DMS 273 (cell line): ENCODE measurements around the gene PCSK5.

ENCODE experiments used
- DNase-seq: peaks from one replicate; lab custom pipeline; 2025; ENCODE audit not compliant: unreplicated experiment; lab: John Stamatoyannopoulos, UW

PCSK5 gene

DNA sequence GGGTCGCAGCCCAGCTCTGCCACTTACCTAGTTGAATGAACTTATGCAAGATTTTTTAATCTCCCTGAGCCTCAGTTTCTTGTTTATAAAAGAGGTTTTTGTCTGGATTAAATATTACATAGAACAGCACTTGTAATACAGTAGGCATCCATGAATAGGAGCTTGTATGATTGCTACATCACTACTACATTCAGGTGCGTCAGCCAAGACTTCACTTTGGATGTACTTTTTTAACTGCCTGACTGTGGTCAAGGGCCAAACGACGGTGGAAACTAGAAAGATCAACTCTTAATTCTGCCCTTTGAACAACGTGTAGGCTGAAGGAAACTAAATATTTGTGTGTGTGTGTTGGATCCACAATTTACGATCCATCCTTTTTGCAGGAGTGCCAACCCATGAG is 330.9 kb downstream of the PCSK5 start:
- no peak for DNase-seq

DNA sequence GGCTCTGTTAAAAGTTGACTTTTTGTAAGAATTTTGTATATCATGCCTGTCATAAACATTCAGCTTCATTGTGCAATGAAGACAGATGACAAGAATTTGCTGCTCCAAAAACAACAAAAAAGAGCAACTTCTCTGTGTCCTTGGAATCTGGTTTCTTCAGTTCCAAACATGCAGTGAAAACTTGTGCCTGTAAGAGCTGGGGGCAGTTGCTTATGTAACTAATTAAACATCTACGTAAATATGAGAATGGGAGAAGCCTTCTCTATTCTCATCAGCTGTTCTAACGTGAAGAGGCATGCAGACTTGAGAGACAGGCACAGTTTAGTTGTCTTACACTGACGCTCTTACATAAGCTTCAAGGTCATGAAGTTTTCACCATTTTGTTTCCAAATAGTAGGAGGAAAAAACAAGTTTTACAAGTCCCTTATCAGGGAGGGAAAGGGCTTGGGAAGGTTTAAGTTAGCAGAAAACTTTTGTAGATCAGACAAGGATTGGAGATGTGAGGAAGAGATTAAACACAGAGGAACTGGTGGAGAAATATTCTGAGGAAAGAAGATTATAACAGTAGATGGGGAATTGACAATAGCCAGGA is 333.4 kb downstream of the PCSK5 start:
- DNase-seq: no peak

DNA sequence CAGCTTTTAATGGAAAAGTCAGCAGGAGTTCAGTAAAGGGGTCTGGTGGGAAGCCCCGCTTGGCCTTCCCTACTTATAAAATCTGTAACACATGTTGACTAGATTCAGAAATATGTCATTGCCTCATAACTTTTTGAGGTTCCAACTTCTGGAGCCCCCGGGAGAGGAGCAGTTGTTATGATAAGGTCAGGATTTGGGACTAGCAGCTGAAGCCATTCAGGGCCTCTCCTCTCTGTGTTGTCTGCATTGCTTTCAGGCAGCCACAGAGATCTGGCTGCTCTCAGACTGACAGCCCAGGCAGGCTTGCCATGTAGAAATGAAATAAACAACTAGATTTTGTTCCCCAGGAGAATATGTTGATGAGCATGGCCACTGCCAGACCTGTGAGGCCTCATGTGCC is 336.7 kb downstream of the PCSK5 start:
- DNase-seq: no peak

DNA sequence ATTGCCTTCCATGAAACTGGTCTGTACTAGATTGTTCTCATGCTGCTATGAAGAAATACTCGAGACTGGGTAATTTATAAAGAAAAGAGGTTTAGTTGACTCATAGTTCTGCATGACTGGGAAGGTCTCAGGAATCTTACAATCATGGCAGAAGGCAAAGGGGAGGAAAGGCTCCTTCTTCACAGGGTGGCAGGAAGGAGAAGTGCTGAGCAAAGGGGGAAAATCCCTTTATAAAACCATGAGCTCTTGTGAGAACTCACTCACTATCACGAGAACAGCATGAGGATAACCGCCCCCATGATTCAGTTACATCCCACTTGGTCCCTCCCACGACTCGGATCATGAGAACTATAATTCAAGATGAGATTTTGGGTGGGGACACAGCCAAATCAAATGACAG is 340.5 kb downstream of the PCSK5 start:
- DNase-seq: no peak

DNA sequence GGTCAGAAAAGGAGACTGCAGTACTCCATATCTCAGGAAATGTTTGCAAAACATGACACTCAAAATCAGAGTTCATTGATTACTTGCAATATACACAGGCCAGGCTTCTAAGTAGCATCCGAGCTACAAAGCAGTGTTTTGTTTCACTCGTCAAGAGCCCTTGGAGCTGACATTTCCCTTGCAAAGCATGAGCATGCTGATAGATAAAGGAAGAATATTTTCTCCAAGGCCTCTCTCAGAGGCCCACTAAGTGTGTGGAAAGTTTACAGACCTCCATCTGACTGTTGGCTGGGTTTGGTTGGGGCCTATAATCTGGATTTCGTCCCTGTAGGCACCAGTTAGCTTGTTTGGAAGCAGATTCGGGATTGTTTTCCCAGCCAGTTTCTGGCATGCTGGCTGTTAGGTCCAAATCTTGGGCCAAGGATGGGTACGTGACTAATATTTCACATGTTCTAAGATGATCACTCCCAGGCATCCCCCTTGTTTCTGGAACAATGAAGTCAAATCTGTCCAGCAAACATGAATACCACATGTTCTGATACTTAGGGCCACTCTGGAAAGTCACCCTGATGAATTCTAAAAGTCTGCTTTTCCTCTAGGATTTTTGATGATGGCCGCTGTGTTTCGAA is 342.5 kb downstream of the PCSK5 start:
- DNase-seq: no peak

DNA sequence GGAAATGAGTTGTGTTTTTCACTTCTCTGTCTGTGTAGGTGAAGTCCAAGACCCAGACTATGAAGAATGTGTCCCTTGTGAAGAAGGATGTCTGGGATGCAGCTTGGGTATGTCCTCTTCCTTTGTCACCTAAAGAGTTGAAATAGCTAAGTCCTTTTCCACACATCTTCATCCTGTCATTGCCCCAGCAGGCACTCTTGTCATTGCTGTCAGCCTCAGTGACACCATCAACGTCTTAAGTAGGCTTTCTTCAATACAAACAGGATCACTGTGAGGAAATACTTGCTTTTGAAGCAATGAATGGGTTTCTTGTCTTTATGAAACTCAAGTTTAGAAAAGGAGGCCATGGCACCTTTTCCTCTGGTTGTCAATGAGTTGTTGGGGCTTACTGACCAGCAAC is 350.1 kb downstream of the PCSK5 start:
- DNase-seq: no peak

DNA sequence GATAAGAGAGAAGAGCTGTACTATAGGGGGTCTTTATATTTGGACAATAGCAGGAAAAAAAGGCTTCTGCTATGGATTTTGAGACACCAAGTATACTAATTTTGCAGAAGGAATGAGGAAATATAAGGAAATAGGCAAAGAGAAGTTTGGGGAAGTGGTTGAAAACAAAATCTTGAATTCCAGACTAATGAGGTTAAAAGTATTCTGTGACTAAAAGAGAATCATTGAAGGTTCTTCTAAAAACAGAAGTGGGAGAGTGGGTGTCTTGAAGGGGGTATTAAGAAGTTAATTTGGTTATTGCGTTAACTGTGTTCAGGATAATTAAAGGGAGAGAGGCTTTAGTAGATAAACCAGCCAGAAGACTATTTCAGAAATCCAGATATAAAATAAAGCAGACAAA is 355.0 kb downstream of the PCSK5 start:
- no peak for DNase-seq

DNA sequence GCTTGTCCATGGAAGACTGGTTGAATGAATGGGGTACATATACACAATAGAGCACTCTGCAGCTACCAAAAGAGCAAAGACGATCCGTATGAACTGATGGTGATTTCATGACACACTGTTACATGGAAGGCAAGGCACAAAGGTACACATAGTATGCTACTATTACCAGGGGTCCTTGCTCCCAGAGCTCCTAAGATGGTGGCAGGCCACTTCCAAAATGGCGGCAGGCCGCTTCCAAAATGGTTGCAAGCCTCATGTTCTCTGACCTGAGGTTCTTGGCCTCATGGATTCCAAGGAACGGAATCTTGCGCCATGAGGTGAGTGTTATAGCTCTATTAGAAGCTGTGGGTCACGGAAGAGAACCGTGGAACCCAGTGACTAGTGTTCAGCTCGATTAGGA is 356.2 kb downstream of the PCSK5 start:
- no peak for DNase-seq

DNA sequence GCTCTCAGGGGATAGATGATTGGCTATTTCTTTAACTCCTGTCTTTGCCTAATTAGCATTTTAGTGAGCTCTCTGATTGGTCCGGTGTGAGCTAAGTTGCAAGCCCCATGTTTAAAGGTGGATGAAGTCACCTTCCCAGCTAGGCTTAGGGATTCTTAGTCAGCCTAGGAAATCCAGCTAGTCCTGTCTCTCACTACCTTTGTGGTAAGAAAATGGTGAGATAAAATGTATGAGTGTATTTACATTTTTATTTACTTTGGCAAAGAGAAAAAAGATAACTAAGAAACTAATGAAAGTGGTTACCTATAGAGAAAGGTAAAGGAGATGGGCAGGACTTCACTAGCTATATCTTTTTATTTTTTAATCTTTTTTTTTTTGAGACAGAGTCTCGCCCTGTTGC is 357.0 kb downstream of the PCSK5 start:
- DNase-seq: no peak

DNA sequence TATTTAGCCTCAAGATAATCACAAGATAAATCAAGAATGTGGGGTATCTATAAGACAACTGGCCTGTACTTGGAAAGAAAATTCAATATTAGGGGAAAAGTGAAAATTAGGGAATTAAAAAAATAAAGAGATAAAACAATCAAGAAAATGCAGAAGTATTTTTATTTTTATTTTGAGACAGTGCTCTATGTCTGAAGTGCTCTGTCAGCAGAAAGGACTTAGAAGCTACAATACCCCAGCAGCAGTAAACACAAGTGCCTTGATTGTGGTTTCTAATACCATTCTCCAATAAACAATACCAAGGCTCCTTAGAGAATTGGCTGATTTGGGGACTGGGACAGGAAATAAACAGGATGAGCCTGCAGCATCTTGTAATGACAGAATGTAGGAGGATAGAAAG is 358.8 kb downstream of the PCSK5 start:
- no peak for DNase-seq

DNA sequence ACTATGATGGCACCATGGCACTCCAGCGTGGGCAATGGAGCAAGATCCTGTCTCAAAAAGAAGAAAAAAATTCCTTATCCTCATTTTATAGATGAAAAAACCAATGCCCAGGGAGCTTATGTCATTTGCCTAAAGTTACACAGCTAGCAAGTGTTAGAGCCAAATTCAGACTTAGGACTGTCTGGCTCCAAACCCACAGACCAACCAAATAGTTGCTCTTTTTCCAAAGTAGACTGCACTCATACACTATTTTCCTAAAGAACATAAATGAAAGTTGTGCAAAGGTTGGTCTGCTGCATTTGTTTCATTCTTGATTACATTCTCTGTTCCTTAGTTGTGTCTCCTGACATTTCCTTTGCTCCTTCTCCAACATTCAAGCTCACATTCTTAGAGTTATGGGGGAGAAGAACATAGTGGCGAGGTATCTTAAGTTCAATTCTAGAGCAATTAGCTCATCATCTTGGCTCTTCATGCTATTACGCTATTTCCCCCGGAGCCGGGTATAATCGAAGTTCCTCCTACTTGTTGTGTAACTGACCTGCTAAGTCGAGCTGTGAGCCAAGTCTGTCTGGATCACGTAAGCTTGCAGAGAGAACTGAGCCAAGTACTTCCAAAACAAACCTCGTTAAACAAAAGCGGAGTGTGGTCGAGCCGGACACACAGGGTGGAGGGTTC is 365.4 kb downstream of the PCSK5 start:
- DNase-seq: no peak

DNA sequence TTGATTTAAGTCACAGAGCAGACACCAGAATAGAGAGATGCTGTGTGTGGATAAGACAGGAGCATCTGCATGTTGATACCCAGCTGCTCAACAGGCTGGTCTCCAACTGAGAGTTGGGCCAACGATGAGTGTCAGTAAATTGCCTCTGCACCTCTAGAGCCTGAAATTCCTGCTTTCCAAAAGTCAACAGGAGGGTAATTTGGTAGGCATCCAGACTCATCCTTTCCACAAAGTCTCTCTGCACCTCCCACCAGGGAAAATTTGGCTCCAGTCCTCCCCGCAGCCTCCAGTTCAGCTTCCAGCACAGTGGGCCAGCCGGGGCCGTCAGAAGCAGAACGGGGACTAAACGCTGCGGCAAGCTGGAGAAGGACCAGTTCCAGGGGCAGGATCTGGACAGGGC is 366.8 kb downstream of the PCSK5 start:
- DNase-seq: no peak

DNA sequence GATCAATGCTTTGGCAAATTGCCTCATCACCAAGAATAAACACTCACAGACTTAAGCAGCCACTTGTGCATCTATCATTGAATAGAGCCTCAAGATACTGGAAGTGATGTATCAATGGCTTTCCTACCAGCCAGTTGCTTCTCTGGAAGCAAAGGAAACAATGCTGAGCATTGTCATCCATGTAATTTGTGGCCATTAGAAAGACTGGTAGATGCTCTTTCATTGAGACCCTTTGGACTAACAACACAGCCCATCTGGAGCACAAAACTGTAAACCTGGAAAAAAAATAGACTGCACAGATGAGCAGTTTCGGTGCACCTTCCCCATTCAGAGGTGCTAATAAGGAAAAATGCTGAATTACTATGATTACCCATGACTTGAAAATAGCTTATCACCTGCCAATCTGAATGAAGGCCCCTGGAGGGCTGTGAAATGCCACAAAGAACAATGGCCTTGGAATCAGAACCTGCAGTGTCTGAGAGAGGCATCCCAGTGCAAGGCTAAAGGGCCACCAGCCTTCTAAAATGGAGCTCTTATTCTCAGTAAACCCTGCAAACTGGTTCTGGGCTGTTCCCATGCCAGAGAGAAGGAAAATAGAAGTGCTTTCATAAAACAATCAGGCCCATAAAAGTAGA is 376.3 kb downstream of the PCSK5 start:
- DNase-seq: no peak

DNA sequence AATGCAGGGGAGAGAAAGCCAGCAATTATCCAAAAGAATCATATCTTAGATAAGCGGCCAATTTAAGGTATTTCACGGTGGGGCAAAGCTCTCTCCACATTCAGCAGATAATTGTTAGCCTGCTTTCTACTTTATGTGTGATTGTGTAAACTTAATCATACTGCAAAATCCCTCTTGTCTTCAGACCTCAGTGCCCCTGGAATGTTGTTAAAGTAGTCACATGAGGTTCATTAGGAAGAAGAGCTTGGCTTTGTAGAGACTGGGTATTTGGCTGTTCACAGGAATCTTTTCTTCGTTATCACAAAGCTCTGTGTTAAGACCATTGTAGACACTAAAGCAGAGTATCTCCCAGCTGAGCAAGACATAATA is 376.8 kb downstream of the PCSK5 start:
- no peak for DNase-seq

DNA sequence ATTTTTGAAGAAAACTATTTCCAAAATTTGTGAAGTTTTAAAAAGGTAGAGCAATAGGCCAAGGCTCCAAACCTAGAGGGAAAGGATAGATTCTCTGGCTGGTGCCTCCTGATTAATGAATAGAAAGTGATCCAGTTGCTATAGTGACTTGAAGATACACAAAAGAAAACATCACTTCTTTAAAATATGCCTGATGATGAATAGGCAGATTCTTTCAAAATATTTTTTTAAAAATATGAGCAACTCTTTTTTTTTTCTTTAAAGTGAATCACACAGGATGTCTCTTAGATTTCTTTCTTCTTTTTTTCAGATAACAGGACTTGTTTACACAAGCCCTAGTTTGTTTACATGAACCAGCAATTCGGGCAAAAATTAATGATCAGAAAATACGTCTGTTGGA is 379.3 kb downstream of the PCSK5 start:
- DNase-seq: no peak

DNA sequence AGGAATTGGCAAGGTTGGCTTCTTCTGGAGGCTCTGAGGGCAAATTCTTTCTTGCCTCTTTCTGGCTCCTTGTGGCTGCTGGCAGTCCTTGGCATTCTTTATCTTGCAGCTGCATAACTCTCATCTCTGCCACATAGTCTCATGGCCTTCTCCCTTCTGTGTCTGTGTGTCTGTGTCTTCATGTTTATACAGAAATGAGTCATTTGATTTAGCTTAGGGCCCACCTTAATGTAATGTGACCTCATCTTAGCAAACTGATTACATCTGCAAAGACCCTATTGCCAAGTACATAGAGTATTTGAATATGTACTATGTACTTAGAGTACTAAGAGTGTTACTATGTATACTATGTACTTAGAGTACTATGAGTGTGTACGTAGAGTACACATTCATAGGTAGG is 381.3 kb downstream of the PCSK5 start:
- no peak for DNase-seq

DNA sequence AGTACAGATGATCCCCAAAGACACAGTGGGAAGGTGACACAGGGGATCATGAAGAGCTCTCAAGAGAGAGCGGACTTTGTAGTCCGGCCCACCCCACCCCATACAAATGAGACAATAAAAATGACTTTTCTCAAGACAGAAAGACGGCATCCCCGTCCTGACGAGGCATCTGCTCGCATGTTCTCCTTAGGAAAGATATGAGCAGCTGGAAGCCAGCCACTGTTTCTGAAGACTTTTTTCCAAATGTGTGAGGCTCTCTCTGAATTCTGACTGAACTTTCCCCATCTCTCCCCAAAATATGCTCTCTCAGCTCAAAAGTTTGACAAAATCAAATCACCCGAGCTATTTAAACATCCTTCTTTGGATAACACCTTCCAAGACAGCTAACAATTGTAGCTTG is 398.6 kb downstream of the PCSK5 start:
- DNase-seq: no peak

DNA sequence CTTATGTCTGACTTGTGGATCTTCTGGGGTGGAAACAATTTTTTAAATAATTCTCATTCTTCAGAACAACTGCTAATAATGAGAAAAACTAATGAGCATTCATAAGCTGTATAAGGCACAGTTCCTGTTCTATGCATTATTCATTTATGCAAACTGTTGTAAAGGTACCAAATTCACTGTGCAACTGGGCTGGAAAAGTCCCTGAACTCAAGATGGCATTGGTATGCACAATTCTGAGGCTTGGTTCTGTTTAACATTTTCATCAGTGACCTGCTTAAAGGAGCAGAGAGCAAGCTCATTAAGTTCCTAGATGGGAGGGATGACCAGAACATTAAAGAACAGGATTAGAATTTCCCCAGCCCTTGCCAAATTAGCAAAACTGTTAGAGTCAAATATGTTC is 399.2 kb downstream of the PCSK5 start:
- no peak for DNase-seq

DNA sequence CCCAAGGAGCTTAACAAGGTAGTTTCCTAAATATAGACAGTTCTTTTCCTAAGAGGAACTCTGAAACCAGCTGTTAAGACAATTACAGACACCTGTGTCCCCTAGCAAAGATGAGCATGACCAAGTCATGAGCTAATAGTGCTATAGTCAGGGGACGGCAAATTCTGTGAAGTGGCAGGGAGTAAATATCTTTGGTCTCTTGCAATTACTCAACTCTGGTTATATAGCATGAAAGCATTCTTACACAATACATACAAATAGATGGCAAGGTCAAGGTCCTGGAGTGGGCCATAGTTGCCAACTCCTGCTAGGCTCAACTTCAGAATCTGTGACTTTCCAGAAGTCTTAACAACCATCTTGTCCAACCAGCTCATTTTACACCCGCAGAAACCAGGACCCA is 400.1 kb downstream of the PCSK5 start:
- DNase-seq: no peak

DNA sequence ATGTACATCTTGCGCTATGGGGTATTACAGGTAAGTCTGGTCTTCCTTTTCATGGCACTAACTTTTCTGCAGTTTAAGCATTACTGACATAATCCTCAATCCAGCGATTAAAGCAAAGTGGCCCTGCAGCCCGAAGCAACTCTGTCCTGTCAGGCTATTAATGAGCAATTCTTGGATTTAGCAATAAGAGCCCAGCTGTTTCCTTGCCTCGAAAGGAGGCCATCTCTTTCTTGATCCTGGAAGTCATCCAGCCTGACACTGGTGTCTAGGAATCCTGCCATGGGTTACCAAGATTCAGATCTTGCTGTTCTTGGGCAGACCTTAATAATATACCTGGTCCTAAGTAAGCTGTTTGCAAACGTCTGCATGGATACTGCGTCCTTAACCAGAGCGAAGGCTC is 401.8 kb downstream of the PCSK5 start:
- DNase-seq: no peak

DNA sequence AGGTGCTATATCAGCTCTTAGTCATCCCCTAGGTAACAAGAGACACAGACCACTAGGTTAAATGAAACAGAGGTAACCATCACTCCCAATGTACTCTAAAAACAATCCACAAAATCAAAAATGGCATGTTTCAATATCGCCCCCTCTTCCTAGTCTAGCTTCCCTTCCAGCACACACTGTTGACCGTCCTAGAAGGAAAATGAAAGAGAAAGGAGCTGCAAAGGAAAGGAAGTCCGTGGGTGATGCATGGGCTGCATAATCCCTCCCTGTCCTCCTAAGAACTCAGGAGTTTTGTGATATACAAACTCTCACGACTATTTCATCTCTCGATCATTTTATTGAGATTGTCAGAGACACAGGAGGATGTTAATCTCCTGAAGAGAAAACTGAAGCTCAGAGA is 402.2 kb downstream of the PCSK5 start:
- no peak for DNase-seq

DNA sequence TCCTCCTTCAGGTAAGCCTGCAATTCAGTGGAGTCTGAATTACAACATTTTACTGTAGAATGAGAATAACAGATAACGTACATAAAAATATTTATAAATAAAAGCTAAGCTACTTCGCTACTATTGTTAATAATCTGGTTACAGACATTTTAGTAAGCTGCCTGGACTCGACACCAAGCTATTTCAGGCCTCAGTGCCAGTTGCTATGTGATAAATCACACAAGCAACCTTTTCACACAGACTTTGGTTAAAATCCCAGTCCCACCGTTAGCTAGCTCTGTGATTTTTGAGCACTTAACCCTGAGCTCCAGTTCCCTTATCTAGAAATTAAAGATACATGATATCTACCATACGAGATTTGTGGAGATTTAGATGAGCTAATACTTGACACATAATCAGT is 403.8 kb downstream of the PCSK5 start:
- no peak for DNase-seq
